Activated naive CD4-positive, alpha-beta T cell treated with anti-CD3 and anti-CD28 coated beads, Interleukin-2, amount 50 U/mL, for 24 hours (primary cell): ENCODE data around the gene MED4.

Experiments used
- H3K27ac Mint-ChIP-seq: one replicate; pipeline ENCODE4 v1.8.0; 2021; ENCODE audit warnings: mild to moderate bottlenecking, mixed read lengths
- H3K27me3 Mint-ChIP-seq: one replicate; pipeline ENCODE4 v1.8.0; 2021; ENCODE audit warnings: mixed read lengths
- H3K36me3 Mint-ChIP-seq: one replicate; pipeline ENCODE4 v1.8.0; 2021; ENCODE audit warnings: mixed read lengths
- H3K4me1 Mint-ChIP-seq: one replicate; pipeline ENCODE4 v1.8.0; 2021; ENCODE audit warnings: mixed read lengths
- H3K4me3 Mint-ChIP-seq: one replicate; pipeline ENCODE4 v1.8.0; 2021; ENCODE audit warnings: mild to moderate bottlenecking, mixed read lengths
- H3K9me3 Mint-ChIP-seq: one replicate; pipeline ENCODE4 v1.8.0; 2021; ENCODE audit warnings: mixed read lengths

MED4 gene

GRCh38 chr13:48094781-48095502 is at the start of gene MED4:
MED4 (minus strand) TSS chr13:48095104; CDS start chr13:48095078, 26 bp downstream.
- Mint-ChIP-seq H3K4me1 (peaks cover 39% of the 10 kb centered on the region), H3K9me3 (no peaks in the 10 kb centered on the region)

GRCh38 chr13:48144413-48145035 is 49.6 kb upstream of the MED4 start:
- peak overlapping the region; percentile 31 for H3K4me3 Mint-ChIP-seq
- H3K27me3 Mint-ChIP-seq = no peaks in the 10 kb centered on the region
- peaks cover 36% of the 10 kb centered on the region for H3K4me1 Mint-ChIP-seq
- peaks cover 3% of the 10 kb centered on the region for H3K36me3 Mint-ChIP-seq
- peak overlapping the region; percentile 63 for H3K27ac Mint-ChIP-seq
- H3K9me3 Mint-ChIP-seq = no peaks in the 10 kb centered on the region

More at GRCh38 chr13:48094781-48095502, at the start of gene MED4:
- Mint-ChIP-seq H3K27me3 (no peaks in the 10 kb centered on the region), H3K4me3 (peak within 1 kb of the TSS; percentile 92), H3K36me3 (no peaks in the 10 kb centered on the region), H3K27ac (peak within 1 kb of the TSS; percentile 94)

GRCh38 chr13:48142436-48142835 is 47.5 kb upstream of the MED4 start:
- H3K4me1 Mint-ChIP-seq = peaks cover 29% of the 10 kb centered on the region
- H3K36me3 Mint-ChIP-seq = peaks cover 3% of the 10 kb centered on the region
- H3K27ac Mint-ChIP-seq = no peak overlapping the region
- no peaks in the 10 kb centered on the region for H3K9me3 Mint-ChIP-seq
- H3K4me3 Mint-ChIP-seq = no peak overlapping the region
- no peaks in the 10 kb centered on the region for H3K27me3 Mint-ChIP-seq

GRCh38 chr13:48138270-48138669 is 43.4 kb upstream of the MED4 start:
- H3K36me3 Mint-ChIP-seq = no peaks in the 10 kb centered on the region
- H3K4me1 Mint-ChIP-seq = peaks cover 9% of the 10 kb centered on the region
- H3K4me3 Mint-ChIP-seq = no peak overlapping the region
- H3K27ac Mint-ChIP-seq = no peak overlapping the region
- no peaks in the 10 kb centered on the region for H3K27me3 Mint-ChIP-seq
- H3K9me3 Mint-ChIP-seq = no peaks in the 10 kb centered on the region

GRCh38 chr13:48132961-48133360 is 38.1 kb upstream of the MED4 start:
- H3K27me3 Mint-ChIP-seq = no peaks in the 10 kb centered on the region
- no peaks in the 10 kb centered on the region for H3K9me3 Mint-ChIP-seq
- H3K27ac Mint-ChIP-seq = no peak overlapping the region
- no peak overlapping the region for H3K4me3 Mint-ChIP-seq
- peaks cover 23% of the 10 kb centered on the region for H3K4me1 Mint-ChIP-seq
- no peaks in the 10 kb centered on the region for H3K36me3 Mint-ChIP-seq

GRCh38 chr13:48131533-48131932 is 36.6 kb upstream of the MED4 start:
- no peaks in the 10 kb centered on the region for H3K9me3 Mint-ChIP-seq

GRCh38 chr13:48126944-48127830 is 32.3 kb upstream of the MED4 start:
- H3K4me1 Mint-ChIP-seq = peaks cover 33% of the 10 kb centered on the region
- peak overlapping the region; percentile 67 for H3K4me3 Mint-ChIP-seq
- H3K27me3 Mint-ChIP-seq = no peaks in the 10 kb centered on the region
- H3K36me3 Mint-ChIP-seq = no peaks in the 10 kb centered on the region
- H3K27ac Mint-ChIP-seq = peak overlapping the region; percentile 88
- H3K9me3 Mint-ChIP-seq = no peaks in the 10 kb centered on the region

More at GRCh38 chr13:48131533-48131932, 36.6 kb upstream of the MED4 start:
- Mint-ChIP-seq H3K27ac (no peak overlapping the region), H3K27me3 (no peaks in the 10 kb centered on the region), H3K4me1 (peaks cover 36% of the 10 kb centered on the region), H3K36me3 (no peaks in the 10 kb centered on the region), H3K4me3 (no peak overlapping the region)

- Mint-ChIP-seq H3K27me3 (no peaks in the 10 kb centered on the region), H3K9me3 (no peaks in the 10 kb centered on the region), H3K27ac (no peak overlapping the region), H3K4me3 (no peak overlapping the region), H3K36me3 (no peaks in the 10 kb centered on the region), H3K4me1 (peaks cover 27% of the 10 kb centered on the region)
Observed at GRCh38 chr13:48125794-48126228, 30.9 kb upstream of the MED4 start.

GRCh38 chr13:48123812-48124211 is 28.9 kb upstream of the MED4 start:
- H3K27ac Mint-ChIP-seq = no peak overlapping the region
- no peaks in the 10 kb centered on the region for H3K36me3 Mint-ChIP-seq
- H3K4me1 Mint-ChIP-seq = peaks cover 15% of the 10 kb centered on the region
- H3K9me3 Mint-ChIP-seq = no peaks in the 10 kb centered on the region
- H3K27me3 Mint-ChIP-seq = no peaks in the 10 kb centered on the region
- H3K4me3 Mint-ChIP-seq = no peak overlapping the region

- Mint-ChIP-seq H3K27me3 (no peaks in the 10 kb centered on the region), H3K9me3 (no peaks in the 10 kb centered on the region), H3K4me1 (peaks cover 1% of the 10 kb centered on the region), H3K27ac (no peak overlapping the region), H3K36me3 (no peaks in the 10 kb centered on the region), H3K4me3 (no peak overlapping the region)
Observed at GRCh38 chr13:48121733-48122132, 26.8 kb upstream of the MED4 start.

GRCh38 chr13:48120241-48120640 is 25.3 kb upstream of the MED4 start:
- Mint-ChIP-seq H3K36me3 (no peaks in the 10 kb centered on the region), H3K9me3 (no peaks in the 10 kb centered on the region), H3K4me1 (no peaks in the 10 kb centered on the region), H3K27ac (no peak overlapping the region), H3K27me3 (no peaks in the 10 kb centered on the region), H3K4me3 (no peak overlapping the region)

GRCh38 chr13:48118030-48118429 is 23.1 kb upstream of the MED4 start:
- H3K36me3 Mint-ChIP-seq = no peaks in the 10 kb centered on the region
- H3K9me3 Mint-ChIP-seq = no peaks in the 10 kb centered on the region
- H3K27ac Mint-ChIP-seq = no peak overlapping the region
- H3K4me3 Mint-ChIP-seq = no peak overlapping the region
- H3K4me1 Mint-ChIP-seq = no peaks in the 10 kb centered on the region
- H3K27me3 Mint-ChIP-seq = no peaks in the 10 kb centered on the region

GRCh38 chr13:48116808-48117207 is 21.9 kb upstream of the MED4 start:
- H3K4me1 Mint-ChIP-seq = no peaks in the 10 kb centered on the region
- no peak overlapping the region for H3K27ac Mint-ChIP-seq
- H3K27me3 Mint-ChIP-seq = no peaks in the 10 kb centered on the region
- no peaks in the 10 kb centered on the region for H3K9me3 Mint-ChIP-seq
- no peak overlapping the region for H3K4me3 Mint-ChIP-seq
- H3K36me3 Mint-ChIP-seq = no peaks in the 10 kb centered on the region

- H3K27me3 Mint-ChIP-seq = no peaks in the 10 kb centered on the region
- no peak overlapping the region for H3K4me3 Mint-ChIP-seq
- H3K4me1 Mint-ChIP-seq = no peaks in the 10 kb centered on the region
- H3K36me3 Mint-ChIP-seq = no peaks in the 10 kb centered on the region
- no peaks in the 10 kb centered on the region for H3K9me3 Mint-ChIP-seq
- H3K27ac Mint-ChIP-seq = no peak overlapping the region
Observed at GRCh38 chr13:48113756-48114130, 18.8 kb upstream of the MED4 start.

GRCh38 chr13:48112896-48113755 is 18.2 kb upstream of the MED4 start:
- no peaks in the 10 kb centered on the region for H3K27me3 Mint-ChIP-seq
- H3K4me3 Mint-ChIP-seq = no peak overlapping the region
- no peaks in the 10 kb centered on the region for H3K9me3 Mint-ChIP-seq
- no peaks in the 10 kb centered on the region for H3K4me1 Mint-ChIP-seq
- no peak overlapping the region for H3K27ac Mint-ChIP-seq
- H3K36me3 Mint-ChIP-seq = no peaks in the 10 kb centered on the region
